HL-60 (cell line): Measurements from ENCODE around the gene HHIPL2.

ENCODE experiments used
- DNase-seq, 2 experiments: peaks; one replicate each; pipeline ENCODE4 v3.0.0-alpha.2; 2010 to 2020; ENCODE audit warnings: low read depth in 1 of 2, low spot score in 1 of 2
- H3K27ac ChIP-seq: fragments of 250-450 bp; sonication (Bioruptor Pico); replicated peaks from 2 replicates; pipeline ENCODE4 v1.5.1; 2020; ENCODE audit warnings: mild to moderate bottlenecking, moderate library complexity
- H3K27me3 ChIP-seq: fragments of 250-450 bp; sonication (Bioruptor Pico); 2 replicates; pipeline ENCODE4 v1.5.1; 2021; ENCODE audit warnings: mild to moderate bottlenecking, moderate library complexity; ENCODE audit not compliant: insufficient read depth, poor library complexity, severe bottlenecking
- H3K4me3 ChIP-seq: replicated peaks from 2 replicates; pipeline ENCODE4 v1.5.1; 2011; ENCODE audit warnings: mild to moderate bottlenecking, control low read depth, low read length; ENCODE audit not compliant: insufficient read depth
- CTCF ChIP-seq: IDR thresholded peaks from one replicate; pipeline ENCODE4 v1.5.1; 2011; ENCODE audit warnings: low read length, control low read depth, inconsistent platforms; ENCODE audit not compliant: insufficient read depth
- GABPA ChIP-seq: IDR thresholded peaks from 2 replicates; pipeline ENCODE4 v1.6.1; 2012; ENCODE audit warnings: low read depth
- POLR2AphosphoS5 ChIP-seq: IDR thresholded peaks from 2 replicates; pipeline ENCODE4 v1.6.1; 2012; ENCODE audit warnings: low read depth
- REST ChIP-seq: IDR thresholded peaks from 2 replicates; pipeline ENCODE4 v1.6.1; 2012; ENCODE audit warnings: low read depth; ENCODE audit not compliant: insufficient replicate concordance
- SPI1 ChIP-seq: IDR thresholded peaks from 2 replicates; pipeline ENCODE4 v1.6.1; 2012; ENCODE audit warnings: low read depth, mild to moderate bottlenecking, borderline replicate concordance

HHIPL2 gene

GRCh38 chr1:222540598-222540995, 7.3 kb downstream of the HHIPL2 start:
- H3K4me3 ChIP-seq, result no peak overlapping the region
- no peak for DNase-seq
- no peaks in the 10 kb centered on the region for H3K27me3 ChIP-seq
- TF ChIP-seq SPI1, result no peak
- no peak for TF ChIP-seq POLR2AphosphoS5
- TF ChIP-seq REST, result no peak
- TF ChIP-seq GABPA, result no peak
- TF ChIP-seq CTCF, result no peak
- H3K27ac ChIP-seq, result no peak overlapping the region

GRCh38 chr1:222539951-222540597, 7.8 kb downstream of the HHIPL2 start:
- Histone ChIP-seq H3K27ac (no peak overlapping the region), H3K4me3 (no peak overlapping the region), H3K27me3 (no peaks in the 10 kb centered on the region)
- DNase-seq, result no peak
- no peak for TF ChIP-seq REST
- no peak for TF ChIP-seq CTCF
- no peak for TF ChIP-seq SPI1
- no peak for TF ChIP-seq GABPA
- no peak for TF ChIP-seq POLR2AphosphoS5

GRCh38 chr1:222535455-222535854, 12.4 kb downstream of the HHIPL2 start:
- TF ChIP-seq CTCF (no peak), GABPA (no peak), REST (no peak), POLR2AphosphoS5 (no peak), SPI1 (no peak)
- no peak for DNase-seq
- no peak overlapping the region for H3K4me3 ChIP-seq
- H3K27ac ChIP-seq, result no peak overlapping the region
- H3K27me3 ChIP-seq, result no peaks in the 10 kb centered on the region
